HG02642 (cell line): ENCODE measurements around the gene TJP3.

Experiments
- ATAC-seq: cut with Tn5 transposase; IDR thresholded peaks from one replicate; pipeline ENCODE4 v1.9.1; 2021; ENCODE audit warnings: mild to moderate bottlenecking; ENCODE audit not compliant: unreplicated experiment, poor library complexity

The TJP3 gene

GRCh38 chr19:3707868-3708206, 347 bp upstream of the TJP3 start:
- no peak for ATAC-seq

DNA sequence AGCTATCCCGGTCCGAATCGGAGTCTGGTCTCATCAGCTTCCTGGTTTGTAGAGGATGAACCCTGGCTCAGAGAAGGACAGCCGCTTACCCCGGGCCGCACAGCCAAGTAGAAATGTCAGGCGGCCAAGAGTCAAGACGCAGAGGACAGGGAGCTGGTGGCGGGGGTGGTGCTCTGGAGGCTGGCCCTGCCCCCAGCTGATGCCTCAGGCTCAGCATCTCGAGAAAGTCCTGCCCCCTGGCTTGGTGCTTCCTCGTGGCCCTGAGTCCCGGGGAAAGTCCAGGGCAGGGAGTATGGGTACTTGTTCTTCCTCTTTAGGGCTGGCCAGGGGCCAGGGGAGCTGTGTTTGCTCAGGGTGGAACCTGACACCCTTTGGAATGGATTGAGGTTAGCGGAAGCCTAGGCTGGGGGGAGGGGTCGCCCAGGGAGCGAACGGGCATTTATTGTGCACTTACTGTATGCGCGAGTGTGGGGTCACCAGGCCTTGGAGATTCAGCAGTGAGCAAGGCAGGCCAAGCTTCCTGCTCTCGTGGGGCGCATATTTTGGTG, 2.2 kb downstream of the TJP3 start:
- ATAC-seq: no peak

DNA sequence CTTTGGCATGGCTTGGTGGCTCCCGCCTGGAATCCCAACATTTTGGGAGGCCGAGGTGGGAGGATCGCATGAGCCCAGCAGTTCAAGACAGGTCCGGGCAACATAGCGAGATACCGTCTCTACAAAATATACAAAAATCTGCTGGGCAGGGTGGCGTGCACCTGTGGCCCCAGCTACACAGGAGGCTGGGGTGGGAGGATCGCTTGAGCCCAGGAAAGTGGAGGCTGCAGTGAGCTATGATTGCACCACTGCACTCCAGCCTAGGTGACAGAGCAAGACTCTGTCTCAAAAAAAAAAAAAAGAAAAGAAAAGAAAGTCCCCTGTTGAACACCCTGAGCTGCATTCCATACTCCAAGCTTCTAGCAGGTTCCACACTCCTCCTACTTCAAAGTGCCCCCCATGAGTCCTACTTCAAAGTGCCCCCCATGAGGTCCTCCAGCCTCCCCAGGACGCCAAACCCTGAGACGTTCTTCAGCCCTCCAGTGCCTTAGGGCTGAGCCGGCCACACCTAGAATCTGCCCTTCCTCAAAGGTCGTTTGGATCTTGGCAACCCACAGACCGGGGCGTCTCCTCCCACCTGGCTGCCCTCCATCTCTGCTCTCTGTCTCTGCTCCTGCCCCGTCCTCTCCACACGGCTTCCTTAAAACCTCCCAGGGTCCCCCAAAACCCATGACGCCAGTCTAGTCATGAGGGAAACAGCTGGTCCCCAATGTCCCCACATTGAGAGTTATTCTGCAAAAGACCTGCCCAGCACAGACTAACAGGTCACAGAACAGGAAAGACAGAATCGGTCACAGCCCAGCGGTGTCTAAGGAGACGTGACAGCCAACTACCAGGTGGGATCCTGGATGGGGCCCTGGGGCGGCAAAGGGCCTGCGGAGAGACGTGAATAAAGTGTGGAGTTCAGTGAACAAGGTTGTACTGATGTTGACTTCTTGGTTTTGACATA, 4.8 kb downstream of the TJP3 start:
- ATAC-seq: no peak

DNA sequence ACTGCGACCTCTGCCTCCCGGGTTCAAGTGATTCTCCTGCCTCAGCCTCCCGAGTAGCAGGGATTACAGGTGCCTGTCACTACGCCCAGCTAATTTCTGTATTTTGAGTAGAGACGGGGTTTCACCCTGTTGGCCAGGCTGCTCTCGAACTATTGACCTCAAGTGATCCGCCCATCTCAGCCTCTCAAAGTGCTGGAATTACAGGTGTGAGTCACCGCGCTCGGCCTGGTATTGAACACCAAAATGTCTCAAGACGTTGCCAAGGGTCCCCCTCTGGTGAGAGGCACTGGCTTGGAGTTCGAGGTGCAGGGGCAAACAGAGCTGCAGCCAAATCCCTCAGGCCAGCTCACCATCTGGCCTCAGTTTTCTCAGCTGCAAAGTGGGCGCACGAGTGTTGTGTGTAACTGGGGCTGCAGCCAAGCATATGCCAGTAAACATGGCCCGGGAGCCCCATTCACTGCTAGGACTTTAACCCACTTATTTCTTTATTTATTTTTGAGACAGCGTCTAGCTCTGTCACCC, 8.0 kb downstream of the TJP3 start:
- ATAC-seq: no peak

- no peak for ATAC-seq
These were observed 11.7 kb downstream of the TJP3 start for GRCh38 chr19:3719868-3720267.

DNA sequence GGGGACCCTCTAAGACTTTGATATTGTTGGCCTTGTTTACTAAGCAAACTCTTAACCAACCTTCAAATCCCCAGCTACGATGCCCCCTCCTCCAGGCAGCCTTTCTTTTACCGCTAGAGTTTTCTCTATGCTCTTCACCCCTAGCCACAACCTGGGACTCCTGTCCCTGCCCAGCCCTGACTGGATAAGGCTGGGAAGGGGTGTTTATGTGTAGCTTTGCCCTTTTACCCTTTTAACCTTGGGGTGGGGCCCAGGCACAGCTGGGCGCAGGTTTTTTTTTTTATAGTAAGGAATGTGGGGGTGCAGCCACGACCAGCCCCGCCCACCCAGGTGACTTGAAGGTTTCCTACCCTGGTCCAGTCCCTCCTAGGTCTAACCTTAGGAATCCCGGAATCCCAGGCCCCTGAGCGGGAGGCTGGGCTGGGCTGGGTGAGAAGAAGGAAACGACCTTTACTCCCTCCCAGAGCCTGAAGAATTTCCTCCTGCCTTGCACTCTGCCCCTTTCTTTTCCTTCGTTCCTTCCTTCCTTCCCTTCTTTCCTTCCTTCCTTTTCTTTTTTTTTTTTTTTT, 12.2 kb downstream of the TJP3 start:
- no peak for ATAC-seq

DNA sequence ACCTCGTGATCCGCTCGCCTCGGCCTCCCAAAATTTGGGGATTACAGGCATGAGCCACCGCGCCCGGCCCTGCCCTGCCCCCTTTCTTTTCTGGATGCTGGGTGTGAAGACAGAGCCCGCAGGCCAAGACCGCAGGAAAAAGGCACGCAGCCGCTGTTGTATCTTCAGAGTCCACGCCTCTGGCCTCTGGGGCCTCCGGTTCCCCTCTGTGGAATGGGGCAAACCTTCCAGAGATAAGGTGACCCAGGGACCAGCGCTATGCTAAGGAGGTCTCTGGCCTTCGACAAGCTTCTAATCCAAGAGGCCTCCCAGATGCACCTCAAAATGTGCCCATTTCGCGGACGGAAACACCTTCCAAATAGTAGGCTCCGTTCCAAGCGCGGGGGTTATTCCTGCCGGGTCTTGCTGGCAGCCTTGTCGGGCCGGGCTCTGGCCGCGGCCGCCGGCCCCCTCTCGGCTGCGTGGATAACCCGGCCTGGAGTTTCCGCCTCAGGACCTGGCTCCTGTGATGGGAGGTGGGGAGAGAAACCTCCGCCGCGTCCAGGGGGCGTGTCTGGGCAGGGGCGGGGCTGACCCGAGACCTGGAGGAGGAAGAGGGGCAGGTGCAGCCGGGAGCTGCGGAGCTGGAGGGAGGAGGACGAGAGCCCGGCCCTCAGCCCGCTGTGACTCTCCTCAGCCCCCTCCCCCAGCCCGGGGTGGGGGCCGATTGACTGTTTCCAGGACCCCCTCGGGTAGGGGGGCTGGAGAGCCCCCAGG, 13.1 kb downstream of the TJP3 start:
- ATAC-seq: no peak

GRCh38 chr19:3721887-3722442, 13.8 kb downstream of the TJP3 start:
- ATAC-seq: no peak

DNA sequence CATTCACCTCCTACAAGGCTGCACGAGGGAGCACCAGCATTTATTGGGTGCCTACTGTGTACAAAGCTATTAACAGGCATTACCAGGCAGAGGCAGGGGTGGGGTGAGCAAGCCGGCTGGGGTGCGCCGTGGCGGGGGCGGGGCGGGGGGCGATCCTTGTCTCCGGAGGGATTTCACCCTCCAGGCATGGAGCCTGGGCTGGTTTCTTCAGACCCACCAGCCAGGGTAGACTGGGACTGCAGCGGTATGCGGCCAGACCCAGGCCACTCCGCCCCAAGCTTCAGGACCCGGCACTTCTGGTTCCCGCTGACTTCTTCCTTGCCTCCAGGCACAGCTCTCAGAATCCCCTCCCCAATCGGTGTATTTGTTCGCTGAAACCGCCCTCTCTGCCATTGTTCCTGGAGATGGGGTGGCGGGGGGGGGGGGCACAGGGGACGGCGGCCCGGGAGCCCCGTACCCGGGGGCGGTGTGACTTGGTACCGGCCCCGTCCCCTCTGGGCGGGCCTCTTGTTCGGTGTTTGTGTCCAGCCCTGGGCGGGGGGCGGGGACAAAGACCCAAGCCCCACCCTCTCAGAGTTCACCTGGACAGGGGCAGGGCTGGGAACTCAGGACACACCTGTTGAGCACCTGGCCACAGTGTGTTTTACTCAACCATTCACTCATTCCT, 14.4 kb downstream of the TJP3 start:
- ATAC-seq: no peak

DNA sequence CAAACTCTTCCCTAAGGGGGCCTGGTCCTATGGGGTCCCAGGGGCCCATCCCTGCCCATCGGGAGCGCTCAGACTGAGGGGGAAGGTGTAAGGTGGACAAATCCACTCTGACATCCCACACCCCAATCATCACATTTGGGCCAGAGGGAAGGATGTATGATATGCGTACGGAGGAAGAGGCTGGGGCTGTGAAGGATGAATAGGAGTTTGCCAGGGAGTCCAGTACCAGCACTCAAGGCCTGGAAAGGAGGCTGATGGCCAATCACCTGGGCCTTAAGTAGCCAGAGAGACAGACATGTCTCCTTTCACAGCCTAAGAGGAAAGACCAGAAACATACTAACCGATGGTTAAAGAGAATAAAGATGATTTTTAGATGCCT, 14.9 kb downstream of the TJP3 start:
- no peak for ATAC-seq

DNA sequence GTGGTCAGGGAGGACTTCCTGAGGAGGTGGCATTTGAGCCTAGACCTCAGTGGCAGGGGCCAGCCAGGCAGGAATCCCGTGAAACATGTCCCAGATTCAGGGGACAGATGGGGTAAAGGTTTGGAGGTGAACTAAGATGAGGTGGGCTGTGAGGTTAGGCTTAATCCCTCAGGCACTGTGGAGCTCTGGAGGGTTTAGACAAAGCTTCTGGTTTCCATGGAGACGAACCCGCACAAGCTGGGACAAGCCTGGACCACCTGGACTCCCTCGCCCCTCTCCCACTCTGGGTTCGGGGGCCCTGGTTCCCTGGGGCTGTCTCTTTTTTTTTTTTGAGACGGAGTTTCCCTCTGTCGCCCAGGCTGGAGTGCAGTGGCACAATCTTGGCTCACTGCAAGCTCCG, 15.7 kb downstream of the TJP3 start:
- ATAC-seq: no peak

GRCh38 chr19:3725121-3725520, 16.9 kb downstream of the TJP3 start:
- ATAC-seq: no peak

DNA sequence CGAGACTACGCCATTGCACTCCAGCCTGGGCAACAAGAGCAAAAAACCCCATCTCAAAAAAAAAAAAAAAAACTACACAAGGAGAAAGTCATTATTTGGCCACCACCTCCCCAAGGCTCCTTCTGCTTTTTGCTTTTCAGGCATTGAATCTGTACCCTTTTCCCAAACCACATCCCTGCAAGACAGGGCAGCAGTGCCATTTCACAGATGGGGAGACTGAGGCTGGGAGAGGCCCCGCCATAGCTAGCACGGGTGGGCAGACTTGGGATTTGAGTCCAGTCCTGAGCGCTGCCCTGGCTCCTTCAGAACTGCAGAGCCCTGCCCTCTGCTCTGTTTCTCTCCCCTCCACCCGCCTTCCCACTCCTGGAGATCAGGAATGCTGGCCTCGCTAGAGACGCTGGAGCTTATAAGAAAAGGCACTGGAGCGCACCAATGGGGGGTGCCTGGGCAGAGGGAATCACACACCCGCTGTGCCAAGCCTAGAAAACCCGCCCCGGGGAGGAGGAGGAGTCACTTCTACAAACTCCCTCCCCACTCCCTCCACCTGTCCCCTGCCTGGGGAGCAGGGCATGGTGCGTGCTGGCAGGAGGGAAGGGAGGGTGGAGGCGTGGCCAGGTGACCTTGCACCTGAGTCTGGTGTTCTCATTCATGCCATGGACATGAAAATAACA, 17.6 kb downstream of the TJP3 start:
- no peak for ATAC-seq

- no peak for ATAC-seq
These were observed 22.3 kb downstream of the TJP3 start for GRCh38 chr19:3730457-3730958.

GRCh38 chr19:3732108-3732507, 23.9 kb downstream of the TJP3 start:
- ATAC-seq: no peak

- no peak for ATAC-seq
These were observed 25.5 kb downstream of the TJP3 start for GRCh38 chr19:3733549-3734309.

DNA sequence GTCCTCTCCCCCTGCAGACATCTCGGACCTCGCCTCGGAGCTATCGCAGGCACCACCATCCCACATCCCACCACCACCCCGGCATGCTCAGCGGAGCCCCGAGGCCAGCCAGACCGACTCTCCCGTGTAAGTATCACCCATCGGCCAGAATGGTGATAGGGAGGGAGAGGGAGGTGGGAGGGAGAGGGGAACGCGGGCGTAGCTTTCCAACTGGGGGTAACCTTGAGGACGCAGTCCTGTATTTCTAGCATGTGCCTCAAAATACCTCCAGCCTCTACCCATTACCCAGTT, 26.1 kb downstream of the TJP3 start:
- ATAC-seq: no peak

DNA sequence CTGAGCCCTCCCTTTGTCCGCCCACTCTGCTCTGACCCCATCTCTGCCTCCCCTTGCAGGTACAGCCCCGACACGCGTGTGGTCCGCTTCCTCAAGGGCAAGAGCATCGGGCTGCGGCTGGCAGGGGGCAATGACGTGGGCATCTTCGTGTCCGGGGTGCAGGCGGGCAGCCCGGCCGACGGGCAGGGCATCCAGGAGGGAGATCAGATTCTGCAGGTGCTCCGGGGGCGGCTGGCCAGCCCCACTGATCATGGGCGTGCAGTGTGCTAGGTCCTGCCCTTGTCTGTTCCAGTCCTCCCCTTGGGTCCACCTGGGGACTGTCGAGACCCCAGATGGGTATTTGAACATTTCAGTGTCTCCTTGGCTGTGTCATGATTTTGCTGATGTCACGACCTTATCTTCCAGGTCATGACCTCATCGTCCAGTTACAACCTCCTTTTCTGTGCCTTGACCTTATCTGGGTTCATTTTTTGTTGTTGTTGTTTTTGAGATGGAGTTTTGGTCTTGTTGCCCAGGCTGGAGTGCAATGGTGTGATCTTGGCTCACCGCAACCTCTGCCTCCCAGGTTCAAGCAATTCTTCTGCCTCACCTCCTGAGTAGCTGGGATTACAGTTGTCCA, 28.0 kb downstream of the TJP3 start:
- ATAC-seq: no peak
